Measurements from ENCODE around the gene AJM1.
A peak's percentile ranks its signal among the peaks of the same experiment; 100 is the strongest.
"Not testable (repeated sequence)": the region's sequence is repeated elsewhere in the genome, so short reads cannot be mapped to it uniquely, and the experiment has no call there.

Gene AJM1

GRCh38 chr9:136857581-136858412 lies 15.5 kb downstream of the AJM1 start:
- H3K4me1 Mint-ChIP-seq (ENCODE audit: low read depth): no peaks in the 10 kb centered on the region
- no peak overlapping the region for H3K4me3 Mint-ChIP-seq
- H3K27me3 Mint-ChIP-seq: no peaks in the 10 kb centered on the region
- H3K27ac Mint-ChIP-seq: no peak overlapping the region
- H3K9me3 Mint-ChIP-seq: no peaks in the 10 kb centered on the region
- H3K36me3 Mint-ChIP-seq (ENCODE audit: low read depth): peaks cover 63% of the 10 kb centered on the region
- intact Hi-C loops (cut with micrococcal nuclease): no loop called here

- Mint-ChIP-seq H3K27me3 (no peaks in the 10 kb centered on the region), H3K4me3 (no peak overlapping the region), H3K36me3 (ENCODE audit: low read depth) (peaks cover 69% of the 10 kb centered on the region), H3K9me3 (no peaks in the 10 kb centered on the region), H3K4me1 (ENCODE audit: low read depth) (no peaks in the 10 kb centered on the region), H3K27ac (no peak overlapping the region)
- intact Hi-C loops (cut with micrococcal nuclease): no loop called here
These were observed 16.2 kb downstream of the AJM1 start for GRCh38 chr9:136858452-136858843.

GRCh38 chr9:136858844-136859757 lies 16.8 kb downstream of the AJM1 start:
- H3K4me3 Mint-ChIP-seq: no peak overlapping the region
- no peaks in the 10 kb centered on the region for H3K27me3 Mint-ChIP-seq
- no peak overlapping the region for H3K27ac Mint-ChIP-seq
- H3K9me3 Mint-ChIP-seq: no peaks in the 10 kb centered on the region
- H3K4me1 Mint-ChIP-seq (ENCODE audit: low read depth): peaks cover 5% of the 10 kb centered on the region
- intact Hi-C loops (cut with micrococcal nuclease): no loop called here
- H3K36me3 Mint-ChIP-seq (ENCODE audit: low read depth): peaks cover 76% of the 10 kb centered on the region

- peaks cover 71% of the 10 kb centered on the region for H3K36me3 Mint-ChIP-seq (ENCODE audit: low read depth)
- no peak overlapping the region for H3K4me3 Mint-ChIP-seq
- peaks cover 16% of the 10 kb centered on the region for H3K4me1 Mint-ChIP-seq (ENCODE audit: low read depth)
- no peak overlapping the region for H3K27ac Mint-ChIP-seq
- H3K9me3 Mint-ChIP-seq: no peaks in the 10 kb centered on the region
- intact Hi-C loops (cut with micrococcal nuclease): no loop called here
- no peaks in the 10 kb centered on the region for H3K27me3 Mint-ChIP-seq
These were observed 18.3 kb downstream of the AJM1 start for GRCh38 chr9:136860529-136860928.

- intact Hi-C loops (cut with micrococcal nuclease): no loop called here
- Mint-ChIP-seq H3K27me3 (no peaks in the 10 kb centered on the region), H3K27ac (no peak overlapping the region)
These were observed 18.9 kb downstream of the AJM1 start for GRCh38 chr9:136860933-136861873.

GRCh38 chr9:136861874-136862457 lies 19.7 kb downstream of the AJM1 start:
- H3K4me1 Mint-ChIP-seq (ENCODE audit: low read depth): peaks cover 16% of the 10 kb centered on the region
- H3K4me3 Mint-ChIP-seq: no peak overlapping the region
- H3K36me3 Mint-ChIP-seq (ENCODE audit: low read depth): peaks cover 68% of the 10 kb centered on the region
- no peaks in the 10 kb centered on the region for H3K9me3 Mint-ChIP-seq
- H3K27me3 Mint-ChIP-seq: no peaks in the 10 kb centered on the region
- intact Hi-C loops (cut with micrococcal nuclease): no loop called here
- no peak overlapping the region for H3K27ac Mint-ChIP-seq

More at GRCh38 chr9:136860933-136861873, 18.9 kb downstream of the AJM1 start:
- Mint-ChIP-seq H3K4me1 (ENCODE audit: low read depth) (peaks cover 16% of the 10 kb centered on the region), H3K36me3 (ENCODE audit: low read depth) (peaks cover 71% of the 10 kb centered on the region), H3K4me3 (no peak overlapping the region), H3K9me3 (no peaks in the 10 kb centered on the region)

- H3K4me3 Mint-ChIP-seq: no peak overlapping the region
- no peaks in the 10 kb centered on the region for H3K9me3 Mint-ChIP-seq
- H3K27ac Mint-ChIP-seq: no peak overlapping the region
These were observed 20.8 kb downstream of the AJM1 start for GRCh38 chr9:136862849-136863622.

GRCh38 chr9:136863623-136864273 lies 21.5 kb downstream of the AJM1 start:
- Mint-ChIP-seq H3K9me3 (no peaks in the 10 kb centered on the region), H3K4me1 (ENCODE audit: low read depth) (peaks cover 16% of the 10 kb centered on the region), H3K4me3 (no peak overlapping the region), H3K27me3 (no peaks in the 10 kb centered on the region), H3K27ac (no peak overlapping the region), H3K36me3 (ENCODE audit: low read depth) (peaks cover 67% of the 10 kb centered on the region)
- intact Hi-C loops (cut with micrococcal nuclease): no loop called here

More at GRCh38 chr9:136862849-136863622, 20.8 kb downstream of the AJM1 start:
- Mint-ChIP-seq H3K36me3 (ENCODE audit: low read depth) (peaks cover 68% of the 10 kb centered on the region), H3K4me1 (ENCODE audit: low read depth) (peaks cover 16% of the 10 kb centered on the region), H3K27me3 (no peaks in the 10 kb centered on the region)
- intact Hi-C loops (cut with micrococcal nuclease): no loop called here

GRCh38 chr9:136865041-136865767 lies 22.9 kb downstream of the AJM1 start:
- intact Hi-C loops (cut with micrococcal nuclease): no loop called here
- H3K4me1 Mint-ChIP-seq (ENCODE audit: low read depth): peaks cover 16% of the 10 kb centered on the region
- peaks cover 52% of the 10 kb centered on the region for H3K36me3 Mint-ChIP-seq (ENCODE audit: low read depth)
- H3K27ac Mint-ChIP-seq: peak overlapping the region; percentile 85
- H3K9me3 Mint-ChIP-seq: no peaks in the 10 kb centered on the region
- H3K27me3 Mint-ChIP-seq: no peaks in the 10 kb centered on the region
- peak overlapping the region; percentile 85 for H3K4me3 Mint-ChIP-seq

GRCh38 chr9:136865768-136866103 lies 23.5 kb downstream of the AJM1 start:
- H3K9me3 Mint-ChIP-seq: no peaks in the 10 kb centered on the region
- peak overlapping the region; percentile 85 for H3K27ac Mint-ChIP-seq
- H3K4me1 Mint-ChIP-seq (ENCODE audit: low read depth): peaks cover 16% of the 10 kb centered on the region
- peaks cover 47% of the 10 kb centered on the region for H3K36me3 Mint-ChIP-seq (ENCODE audit: low read depth)
- H3K27me3 Mint-ChIP-seq: no peaks in the 10 kb centered on the region
- intact Hi-C loops (cut with micrococcal nuclease): loop anchor here (1.0 to 2.0 kb wide), 2 partner anchors 18 to 21 kb away; partner anchors contain the start of gene TRAF2
- peak overlapping the region; percentile 85 for H3K4me3 Mint-ChIP-seq

- intact Hi-C loops (cut with micrococcal nuclease): loop anchor here (1.0 to 2.0 kb wide), 2 partner anchors 20 kb away; partner anchors contain the start of gene TRAF2
- H3K9me3 Mint-ChIP-seq, H3K27me3 Mint-ChIP-seq: not testable (repeated sequence)
- Mint-ChIP-seq H3K4me3 (peak overlapping the region; percentile 69), H3K36me3 (ENCODE audit: low read depth) (peaks cover 35% of the 10 kb centered on the region), H3K27ac (peak overlapping the region; percentile 85), H3K4me1 (ENCODE audit: low read depth) (peaks cover 16% of the 10 kb centered on the region)
These were observed 24.7 kb downstream of the AJM1 start for GRCh38 chr9:136866898-136867421.
